WERI-Rb-1 (cell line): ENCODE results near the gene RAPGEF1.

Source experiments
- DNase-seq: peaks from one replicate; pipeline ENCODE4 v3.0.0-alpha.2; 2020
- H3K27ac ChIP-seq: fragments of 250-450 bp; sonication (Bioruptor Pico); 2 replicates; pipeline ENCODE4 v1.5.1; 2020; ENCODE audit warnings: mild to moderate bottlenecking, moderate library complexity
- H3K27me3 ChIP-seq: fragments of 250-450 bp; sonication (Bioruptor Pico); 2 replicates; pipeline ENCODE4 v1.5.1; 2021; ENCODE audit warnings: mild to moderate bottlenecking, low read depth, moderate library complexity; ENCODE audit not compliant: insufficient read depth, severe bottlenecking
- H3K36me3 ChIP-seq: fragments of 250-450 bp; sonication (Bioruptor Pico); 2 replicates; pipeline ENCODE4 v1.5.1; 2020; ENCODE audit warnings: mild to moderate bottlenecking, moderate library complexity
- H3K4me3 ChIP-seq: 2 replicates; pipeline ENCODE4 v1.5.1; 2011; ENCODE audit warnings: low read depth, mild to moderate bottlenecking, control low read depth, low read length
- H3K9me3 ChIP-seq: fragments of 250-450 bp; sonication (Bioruptor Pico); 2 replicates; pipeline ENCODE4 v1.5.1; 2021; ENCODE audit warnings: mild to moderate bottlenecking, moderate library complexity; ENCODE audit not compliant: severe bottlenecking
- CTCF ChIP-seq: IDR thresholded peaks from 2 replicates; pipeline ENCODE4 v1.5.1; 2011; ENCODE audit warnings: low read depth, mild to moderate bottlenecking, control low read depth, inconsistent platforms, low read length

Gene RAPGEF1

GRCh38 chr9:131616983-131617604 is 122.8 kb downstream of the RAPGEF1 start:
- DNase-seq: no peak
- H3K36me3 ChIP-seq: peaks cover 26% of the 10 kb centered on the region
- no peak for TF ChIP-seq CTCF
- H3K4me3 ChIP-seq: no peak overlapping the region
- no peak overlapping the region for H3K27ac ChIP-seq
- H3K9me3 ChIP-seq: no peaks in the 10 kb centered on the region
- no peaks in the 10 kb centered on the region for H3K27me3 ChIP-seq

- no peak for TF ChIP-seq CTCF
- Histone ChIP-seq H3K27me3 (no peaks in the 10 kb centered on the region), H3K36me3 (peaks cover 14% of the 10 kb centered on the region), H3K4me3 (no peak overlapping the region), H3K9me3 (no peaks in the 10 kb centered on the region), H3K27ac (no peak overlapping the region)
- DNase-seq: no peak
Measured at GRCh38 chr9:131614340-131614915, 125.4 kb downstream of the RAPGEF1 start.

GRCh38 chr9:131613921-131614320 is 126.0 kb downstream of the RAPGEF1 start:
- no peak for TF ChIP-seq CTCF

GRCh38 chr9:131612851-131613250 is 127.0 kb downstream of the RAPGEF1 start:
- Histone ChIP-seq H3K27ac (no peak overlapping the region), H3K36me3 (peaks cover 4% of the 10 kb centered on the region), H3K27me3 (no peaks in the 10 kb centered on the region), H3K9me3 (no peaks in the 10 kb centered on the region), H3K4me3 (no peak overlapping the region)
- DNase-seq: no peak
- no peak for TF ChIP-seq CTCF

More at GRCh38 chr9:131613921-131614320, 126.0 kb downstream of the RAPGEF1 start:
- no peak for DNase-seq
- Histone ChIP-seq H3K27ac (no peak overlapping the region), H3K27me3 (no peaks in the 10 kb centered on the region), H3K4me3 (no peak overlapping the region), H3K36me3 (peaks cover 9% of the 10 kb centered on the region), H3K9me3 (no peaks in the 10 kb centered on the region)

GRCh38 chr9:131611586-131612315 is 128.1 kb downstream of the RAPGEF1 start:
- no peak for TF ChIP-seq CTCF
- no peak for DNase-seq
- peaks cover 4% of the 10 kb centered on the region for H3K36me3 ChIP-seq

More at GRCh38 chr9:131611586-131612315, 128.1 kb downstream of the RAPGEF1 start:
- Histone ChIP-seq H3K9me3 (no peaks in the 10 kb centered on the region), H3K27ac (no peak overlapping the region), H3K4me3 (no peak overlapping the region), H3K27me3 (no peaks in the 10 kb centered on the region)
